Stimulated activated CD4-positive, alpha-beta T cell treated with anti-CD3 and anti-CD28 coated beads, TNF-alpha, amount 100 ng/mL, for 48 hours (primary cell): ENCODE measurements around the gene MRPL55.

Source experiments
- DNase-seq, 3 donors: peaks; one replicate each; pipeline ENCODE4 v3.0.0-alpha.2; 2020; ENCODE audit warnings: low read depth in 3 of 3

Gene MRPL55

DNA sequence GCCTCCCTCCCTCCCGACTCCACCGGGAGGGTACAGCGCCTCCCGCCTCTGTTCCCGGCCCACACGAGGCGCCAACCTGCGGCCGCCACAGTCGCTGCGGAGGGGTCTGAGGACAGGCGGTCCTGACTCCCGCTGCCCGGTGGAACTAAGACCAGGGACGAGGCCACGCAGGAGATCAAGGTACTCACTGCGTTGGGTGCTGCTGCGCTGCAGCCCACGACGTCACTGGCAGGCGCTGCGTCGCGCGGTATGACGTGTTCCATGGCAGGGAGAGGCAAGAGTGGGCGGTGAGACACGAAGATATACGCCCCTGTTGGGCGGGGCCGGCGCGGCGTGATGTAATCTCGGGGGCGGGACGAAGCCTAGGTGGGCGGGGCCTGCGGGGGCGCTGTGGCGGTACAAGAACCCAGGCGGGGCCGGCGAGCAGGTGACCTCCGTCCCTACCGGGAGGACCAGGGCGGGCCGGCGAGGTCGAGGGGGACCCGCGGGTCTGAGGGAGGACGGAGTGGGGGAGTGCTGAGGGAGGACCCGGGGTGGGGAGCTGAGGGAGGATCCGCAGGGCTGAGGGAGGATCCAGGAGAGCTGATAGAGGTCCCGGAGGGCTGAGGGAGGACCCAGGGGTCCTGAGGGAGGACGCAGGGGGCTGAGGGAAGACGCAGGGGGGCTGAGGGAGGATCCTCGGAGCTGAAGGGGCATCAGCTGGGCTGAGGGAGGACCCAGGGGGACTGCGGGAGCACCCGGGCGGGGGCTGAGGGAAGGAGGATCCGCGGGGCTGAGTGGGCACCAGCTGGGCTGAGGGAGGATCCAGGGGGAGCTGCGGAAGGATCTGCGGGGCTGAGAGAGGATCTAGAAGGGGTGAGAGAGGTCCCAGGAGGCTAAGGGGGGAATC, at the start of gene MRPL55:
MRPL55 (minus strand) TSS at position 227 of the 889 bp plus-strand sequence. CDS start 1,039 bp downstream, outside the sequence.
- peak; percentile 95 to 97 (median 96) for DNase-seq

DNA sequence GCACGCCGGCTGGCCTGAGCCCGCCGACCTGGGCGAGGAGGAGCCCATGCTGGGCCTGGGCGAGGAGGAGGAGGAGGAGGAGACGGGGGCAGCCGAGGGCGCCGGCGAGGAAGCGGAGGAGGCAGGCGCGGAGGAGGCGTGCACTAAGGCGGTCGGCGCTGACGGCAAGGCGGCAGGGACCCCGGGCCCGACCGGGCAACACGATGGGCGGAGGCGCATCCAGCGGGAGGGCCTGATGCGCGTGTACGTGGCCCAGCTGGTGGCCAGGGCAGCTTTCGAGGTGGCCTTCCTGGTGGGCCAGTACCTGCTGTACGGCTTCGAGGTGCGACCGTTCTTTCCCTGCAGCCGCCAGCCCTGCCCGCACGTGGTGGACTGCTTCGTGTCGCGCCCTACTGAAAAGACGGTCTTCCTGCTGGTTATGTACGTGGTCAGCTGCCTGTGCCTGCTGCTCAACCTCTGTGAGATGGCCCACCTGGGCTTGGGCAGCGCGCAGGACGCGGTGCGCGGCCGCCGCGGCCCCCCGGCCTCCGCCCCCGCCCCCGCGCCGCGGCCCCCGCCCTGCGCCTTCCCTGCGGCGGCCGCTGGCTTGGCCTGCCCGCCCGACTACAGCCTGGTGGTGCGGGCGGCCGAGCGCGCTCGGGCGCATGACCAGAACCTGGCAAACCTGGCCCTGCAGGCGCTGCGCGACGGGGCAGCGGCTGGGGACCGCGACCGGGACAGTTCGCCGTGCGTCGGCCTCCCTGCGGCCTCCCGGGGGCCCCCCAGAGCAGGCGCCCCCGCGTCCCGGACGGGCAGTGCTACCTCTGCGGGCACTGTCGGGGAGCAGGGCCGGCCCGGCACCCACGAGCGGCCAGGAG, 49.3 kb upstream of the MRPL55 start:
- no peak for DNase-seq

DNA sequence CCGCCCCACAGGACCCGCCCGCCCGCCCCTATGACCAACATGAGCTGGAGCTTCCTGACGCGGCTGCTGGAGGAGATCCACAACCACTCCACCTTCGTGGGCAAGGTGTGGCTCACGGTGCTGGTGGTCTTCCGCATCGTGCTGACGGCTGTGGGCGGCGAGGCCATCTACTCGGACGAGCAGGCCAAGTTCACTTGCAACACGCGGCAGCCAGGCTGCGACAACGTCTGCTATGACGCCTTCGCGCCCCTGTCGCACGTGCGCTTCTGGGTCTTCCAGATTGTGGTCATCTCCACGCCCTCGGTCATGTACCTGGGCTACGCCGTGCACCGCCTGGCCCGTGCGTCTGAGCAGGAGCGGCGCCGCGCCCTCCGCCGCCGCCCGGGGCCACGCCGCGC, 48.6 kb upstream of the MRPL55 start:
- DNase-seq = no peak

DNA sequence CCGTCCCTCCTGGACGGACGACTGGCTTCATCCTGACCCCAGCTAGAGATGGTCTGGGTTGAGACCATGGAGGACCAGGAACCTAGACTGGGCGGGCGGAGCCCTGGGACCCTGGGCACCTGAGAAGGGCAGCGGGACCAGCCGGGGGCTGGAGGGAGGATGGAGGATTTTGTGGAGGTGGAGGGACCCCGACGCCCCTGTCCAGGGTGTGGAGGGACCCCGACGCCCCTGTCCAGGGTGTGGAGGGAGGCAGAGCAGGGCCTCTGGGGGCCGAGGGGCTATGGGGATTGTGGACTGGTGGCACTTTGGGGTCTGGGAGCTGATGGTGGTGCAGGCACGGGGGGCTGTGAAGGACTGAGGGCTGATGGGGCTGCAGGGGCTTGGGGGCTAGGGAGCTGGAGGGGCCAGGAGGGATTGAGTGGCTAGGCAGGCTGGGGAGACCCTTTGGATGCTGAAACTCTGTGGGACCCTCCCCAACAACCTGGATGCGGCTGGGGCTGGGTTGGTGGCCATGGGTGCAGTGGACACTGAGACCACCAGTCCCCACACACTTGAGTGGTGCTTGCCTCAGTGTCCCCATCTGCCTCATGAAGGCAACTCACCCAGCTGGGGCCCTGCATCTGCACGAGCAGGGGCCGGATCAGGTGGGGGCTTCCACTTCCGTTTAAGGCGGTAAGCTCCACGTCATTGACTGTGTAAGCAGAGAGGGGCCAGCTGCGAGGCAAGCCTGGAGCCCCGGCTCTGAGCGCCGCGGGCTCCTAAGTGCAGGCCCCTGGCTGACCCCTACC, 48.0 kb upstream of the MRPL55 start:
- DNase-seq = no peak

DNA sequence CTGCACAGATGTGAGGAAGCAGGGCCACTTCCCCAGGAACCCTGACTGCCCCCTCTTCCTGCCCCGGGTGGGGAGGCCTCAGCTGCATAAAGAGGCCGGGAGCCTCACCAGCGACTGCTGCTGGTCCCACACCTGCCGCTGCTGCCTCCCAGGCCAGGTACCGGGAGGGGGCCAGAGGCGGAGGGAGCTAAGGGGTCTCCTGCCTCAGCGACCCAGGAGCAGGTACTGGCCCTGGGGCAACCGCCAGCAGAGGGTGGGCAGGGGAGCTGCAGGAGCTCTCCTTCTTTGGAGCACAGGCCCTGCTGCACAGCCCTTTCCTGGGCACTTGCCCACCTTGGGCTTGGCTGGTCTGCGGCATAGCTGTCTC, 47.4 kb upstream of the MRPL55 start:
- DNase-seq = no peak

- no peak for DNase-seq
Observed at GRCh38 chr1:228155596-228156514, 46.8 kb upstream of the MRPL55 start.

DNA sequence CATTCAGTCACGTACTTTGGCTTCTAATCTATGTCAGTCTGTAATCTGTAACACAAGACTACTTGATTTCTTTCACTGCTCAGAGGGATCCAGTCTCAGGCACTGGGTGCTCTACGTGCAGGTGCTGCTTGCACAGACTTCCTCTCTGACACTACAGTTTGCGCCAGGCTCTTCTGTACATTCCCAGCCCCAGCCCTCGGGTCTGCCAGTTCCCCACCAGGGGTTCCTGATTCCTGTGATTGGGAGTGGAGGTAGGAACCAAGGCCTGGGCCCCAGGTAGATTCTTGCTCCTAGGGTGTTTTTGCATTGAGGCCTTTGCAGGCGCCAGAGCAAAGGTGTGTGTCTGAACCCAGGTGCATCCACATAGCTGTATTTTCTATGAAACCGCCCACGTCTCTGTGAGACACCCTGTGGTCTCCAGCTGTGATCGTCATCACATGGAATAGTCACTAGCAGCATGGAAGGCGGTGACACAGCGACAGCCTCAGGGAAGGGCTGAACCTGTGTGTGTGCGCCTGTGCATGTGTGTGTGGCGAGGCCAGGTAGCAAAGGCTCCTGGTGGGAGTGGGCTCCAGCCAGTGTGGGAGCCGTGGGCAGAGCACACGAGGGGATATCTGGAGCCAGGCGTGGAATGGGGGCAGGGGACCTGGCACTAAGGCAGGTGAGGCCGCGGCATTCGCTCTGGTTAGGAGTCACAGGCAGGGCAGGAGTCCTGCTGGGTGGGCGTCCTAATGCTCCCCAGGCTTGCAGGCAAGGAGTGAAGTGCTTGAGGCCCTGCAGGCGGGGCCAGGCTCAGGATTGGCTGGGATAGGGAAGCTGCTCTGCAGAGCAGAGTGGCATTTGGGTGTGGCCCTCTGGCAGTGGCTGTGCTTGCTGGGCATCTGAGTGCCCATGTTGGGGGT, 45.8 kb upstream of the MRPL55 start:
- peak in 2 of 3 donors; percentile 52 to 53 for DNase-seq

DNA sequence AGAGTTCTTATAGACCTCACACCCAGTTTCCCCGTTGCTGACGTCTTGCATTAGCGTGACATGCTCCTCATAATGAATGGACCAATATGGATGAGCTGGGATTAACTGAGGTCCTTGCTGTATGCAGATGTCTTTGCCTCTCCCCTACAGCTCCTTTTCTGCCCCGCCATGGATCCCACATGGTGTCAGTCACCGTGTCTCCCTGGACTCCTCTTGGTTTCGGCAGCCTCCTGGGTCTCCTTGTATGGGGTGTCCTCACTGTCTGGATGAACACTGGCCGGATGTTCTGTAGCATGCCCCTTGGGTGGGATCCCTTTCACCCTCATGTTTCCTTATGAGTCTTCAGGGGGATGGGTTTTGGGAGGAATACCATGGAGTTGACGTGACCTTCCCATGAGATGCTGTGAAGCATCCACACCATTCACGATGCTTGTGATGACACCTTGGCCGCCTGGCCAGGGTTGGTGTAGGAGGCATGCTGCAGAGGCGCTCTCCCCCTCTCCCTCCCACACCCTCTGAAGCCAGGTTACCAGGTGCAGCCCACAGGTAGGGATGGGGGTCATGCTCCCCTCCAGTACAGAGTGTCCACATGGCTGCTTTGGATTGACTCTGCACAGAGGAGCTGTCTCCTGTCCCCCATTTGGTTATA, 45.0 kb upstream of the MRPL55 start:
- DNase-seq = no peak

DNA sequence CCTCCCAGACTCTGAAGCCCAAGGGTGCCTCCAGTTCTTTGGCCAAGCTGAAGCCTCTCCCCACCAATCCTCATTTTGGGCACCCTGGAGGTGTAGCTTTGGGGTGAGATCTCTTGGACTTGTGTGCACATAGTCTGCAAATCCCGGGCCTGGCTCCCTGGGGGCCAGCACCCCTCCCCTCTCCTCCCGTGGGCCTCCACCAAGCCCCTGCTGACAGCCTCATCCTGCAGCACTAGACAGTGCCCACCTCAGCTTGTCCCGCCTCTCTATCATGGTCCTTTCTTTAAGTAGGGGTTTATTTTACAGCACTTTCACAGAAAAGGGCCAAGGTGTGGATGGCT, 43.8 kb upstream of the MRPL55 start:
- DNase-seq = no peak

- DNase-seq = no peak
Observed at GRCh38 chr1:228152097-228152917, 43.2 kb upstream of the MRPL55 start.

DNA sequence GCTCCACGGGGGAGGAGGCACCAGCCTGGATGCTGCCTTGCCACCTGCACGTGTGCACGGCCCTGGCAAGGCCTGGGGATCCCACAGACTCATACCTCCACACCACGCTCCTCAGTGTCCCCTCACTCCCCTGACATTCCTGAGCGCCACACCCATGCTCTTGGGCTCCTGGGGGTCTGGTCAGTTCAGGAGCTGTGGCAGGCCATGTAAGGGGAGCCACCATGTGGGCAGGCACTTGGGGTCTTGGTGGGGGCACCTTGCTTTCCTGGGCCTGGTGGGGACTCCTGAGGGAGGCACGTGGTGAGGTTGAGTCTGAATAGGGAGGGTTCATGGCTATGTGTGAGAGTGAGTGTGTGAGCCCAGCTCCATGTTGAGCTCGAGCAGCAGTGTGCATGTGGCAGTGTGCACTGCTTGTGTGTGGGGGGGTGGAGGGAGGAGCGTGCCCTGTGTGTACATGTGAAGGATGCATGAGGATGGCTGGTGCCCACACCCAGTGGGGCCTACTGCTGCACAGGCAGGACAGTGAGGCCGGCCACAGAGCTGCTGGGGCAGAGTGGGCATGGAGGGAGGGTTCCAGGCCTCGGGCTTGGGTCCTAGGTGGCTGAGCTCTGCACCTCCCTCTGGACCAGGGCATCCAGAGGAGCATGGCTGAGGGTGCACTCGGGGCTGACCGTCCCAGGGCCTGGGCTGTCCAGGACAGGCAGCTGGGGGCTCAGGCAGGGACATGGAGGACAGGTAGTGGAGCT, 42.3 kb upstream of the MRPL55 start:
- DNase-seq = no peak

GRCh38 chr1:228150461-228151179, 41.5 kb upstream of the MRPL55 start:
- DNase-seq = no peak

DNA sequence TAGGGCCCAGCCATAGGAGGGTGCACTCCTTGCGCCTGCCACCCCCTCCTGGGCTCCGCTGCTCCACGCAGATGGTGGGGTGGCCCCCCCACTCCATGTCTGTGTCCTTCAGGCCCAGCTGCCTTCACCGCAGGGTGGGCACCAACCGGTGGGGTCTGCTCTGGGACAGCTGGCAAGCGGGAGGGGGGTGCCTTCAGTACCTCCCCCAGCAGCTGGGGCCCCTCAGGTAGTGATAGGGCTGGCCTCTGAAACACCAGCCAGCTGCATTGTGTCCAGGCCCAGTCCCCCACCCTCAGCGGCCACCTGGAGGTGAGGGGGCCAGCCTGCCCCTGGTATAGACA, 41.0 kb upstream of the MRPL55 start:
- DNase-seq = no peak

GRCh38 chr1:228149406-228150119, 40.5 kb upstream of the MRPL55 start, which contains the start of gene GJC2:
Gene GJC2, plus strand, starts transcription at chr1:228149930. Its CDS starts 7,829 bp downstream, at chr1:228157759.
- no peak for DNase-seq

DNA sequence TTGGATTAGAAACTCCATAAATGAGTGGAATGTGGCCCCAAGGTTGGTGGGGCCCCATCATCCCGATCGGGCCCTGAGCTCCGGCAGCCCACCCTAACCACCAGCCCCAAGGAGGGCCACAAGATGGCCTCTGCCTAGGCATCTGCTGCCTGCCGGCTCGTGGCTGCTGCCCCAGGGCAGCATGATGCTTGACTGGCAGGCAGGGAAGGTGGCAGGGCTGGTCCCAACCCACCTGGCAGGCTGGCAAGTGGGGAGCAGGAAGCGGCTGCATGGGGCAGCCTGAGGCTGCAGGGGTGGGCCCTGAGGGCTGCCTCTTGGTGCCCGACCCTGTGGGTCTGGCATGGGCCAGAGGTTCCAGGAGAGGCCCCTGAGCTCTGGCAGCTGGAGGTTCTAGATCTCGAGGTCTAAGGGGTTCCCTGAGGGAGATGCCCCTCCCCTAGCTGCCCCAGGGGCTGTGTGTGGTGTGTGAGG, 39.9 kb upstream of the MRPL55 start:
- no peak for DNase-seq

DNA sequence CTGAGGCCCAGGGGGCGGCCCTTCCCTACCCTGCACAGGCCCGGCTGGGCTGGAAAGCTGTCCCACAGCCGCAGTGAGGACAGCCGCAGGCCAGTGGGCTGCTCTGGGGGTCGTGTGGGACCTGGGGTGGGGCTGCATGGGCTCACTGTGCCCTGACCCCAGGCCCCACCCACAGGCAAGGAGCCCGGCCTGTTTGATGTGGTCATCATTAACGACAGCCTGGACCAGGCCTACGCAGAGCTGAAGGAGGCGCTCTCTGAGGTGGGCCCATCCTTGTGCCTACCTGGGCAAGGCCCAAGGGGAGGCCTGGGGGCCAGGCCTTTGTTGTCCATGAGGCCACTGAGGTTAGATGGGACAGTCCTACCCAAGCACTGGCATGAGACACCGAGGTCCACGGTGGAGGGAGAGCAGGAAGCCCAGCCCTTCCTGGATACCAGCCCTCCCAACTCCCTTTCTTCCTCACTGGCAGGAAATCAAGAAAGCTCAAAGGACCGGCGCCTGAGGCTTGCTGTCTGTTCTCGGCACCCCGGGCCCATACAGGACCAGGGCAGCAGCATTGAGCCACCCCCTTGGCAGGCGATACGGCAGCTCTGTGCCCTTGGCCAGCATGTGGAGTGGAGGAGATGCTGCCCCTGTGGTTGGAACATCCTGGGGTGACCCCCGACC, 39.2 kb upstream of the MRPL55 start:
- DNase-seq = no peak
